ENCODE results near the gene LIN7B. TPM values are rescaled to one million over a fixed set of nuclear protein-coding genes. Genes with fewer than 3 reads are reported as not detected.

Gene LIN7B
- total RNA-seq, 1 experiment from 2014 or later: 2.6 TPM

DNA sequence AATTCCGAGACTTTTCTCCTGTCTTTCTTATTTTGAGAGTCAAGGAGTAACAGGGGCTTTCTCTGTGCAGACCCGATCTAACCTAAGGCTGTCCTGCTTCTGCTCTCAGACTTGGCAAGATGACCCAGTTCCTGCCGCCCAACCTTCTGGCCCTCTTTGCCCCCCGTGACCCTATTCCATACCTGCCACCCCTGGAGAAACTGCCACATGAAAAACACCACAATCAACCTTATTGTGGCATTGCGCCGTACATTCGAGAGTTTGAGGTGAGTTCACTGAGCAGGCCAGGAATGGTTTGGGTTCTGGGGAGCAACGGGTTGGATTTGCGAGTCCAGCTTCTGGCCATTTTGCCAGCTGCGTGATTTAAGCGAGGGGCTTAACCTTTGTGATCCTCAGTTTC lies 27.9 kb upstream of the LIN7B start:
- intact Hi-C loops (cut with micrococcal nuclease): no loop called here
- peak overlapping the region; percentile 97 for H3K4me3 Mint-ChIP-seq (ENCODE audit: unreplicated experiment)
- no peak for TF ChIP-seq CTCF (IDR thresholded peaks at IDR 0.05; ENCODE audit: unreplicated experiment)

DNA sequence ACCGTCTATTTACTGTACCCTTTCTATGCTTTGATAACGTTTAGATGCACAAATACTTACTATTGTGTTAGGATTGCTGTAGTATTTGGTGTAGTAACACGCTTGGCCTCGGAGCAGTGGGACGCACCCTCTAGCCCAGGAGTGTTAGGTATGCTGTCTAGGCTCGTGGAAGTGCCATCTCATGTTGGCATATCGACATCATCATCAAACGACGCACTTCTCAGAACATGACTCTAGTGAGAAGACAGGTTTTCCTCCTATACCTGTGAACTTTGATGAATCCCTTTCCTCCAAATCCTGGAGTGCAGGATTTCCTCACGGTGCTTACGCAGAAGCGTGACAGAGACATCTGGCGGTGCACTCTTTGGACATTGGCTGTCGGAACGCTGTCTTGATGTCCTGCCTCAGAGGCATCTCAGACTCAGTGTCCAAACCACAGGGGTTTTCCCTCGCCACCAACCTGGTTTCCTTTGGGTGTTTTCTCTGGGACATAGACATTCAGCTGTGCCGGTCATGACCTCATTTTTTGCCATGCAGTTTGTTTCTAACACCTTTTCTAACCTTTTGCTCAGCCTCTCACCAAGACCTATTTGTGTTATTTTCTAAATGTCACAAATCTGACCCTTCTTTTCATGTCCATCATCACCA lies 22.7 kb upstream of the LIN7B start:
- ChIA-PET POLR2A (no interaction called here), CTCF (no interaction called here)
- TF ChIP-seq CTCF (IDR thresholded peaks at IDR 0.05; ENCODE audit: unreplicated experiment): no peak
- no TSS peak for BruUV-seq (replicated peaks)
- Mint-ChIP-seq H3K4me1 (ENCODE audit: insufficient read depth, unreplicated experiment) (peaks cover 7% of the 10 kb centered on the region), H3K4me3 (ENCODE audit: unreplicated experiment) (no peak overlapping the region), H3K9me3 (ENCODE audit: unreplicated experiment) (no peaks in the 10 kb centered on the region), H3K27ac (ENCODE audit: low read depth, unreplicated experiment) (no peak overlapping the region), H3K27me3 (ENCODE audit: insufficient read depth, unreplicated experiment) (no peaks in the 10 kb centered on the region), H3K36me3 (ENCODE audit: insufficient read depth, unreplicated experiment) (peaks cover 88% of the 10 kb centered on the region)
- no peak for DNase-seq (ENCODE audit: unreplicated experiment)
- intact Hi-C loops (cut with micrococcal nuclease): no loop called here

More for the DNA sequence above, 27.9 kb upstream of the LIN7B start:
- POLR2A ChIA-PET: interaction anchor here (0.6 to 2.4 kb wide), 9 partner anchors 12 to 494 kb away, joined by 3 to 8 read pairs (median 4); partner anchors contain the start of genes GYS1, LIN7B and NOSIP
- BruUV-seq (replicated peaks): no TSS peak
- H3K36me3 Mint-ChIP-seq (ENCODE audit: insufficient read depth, unreplicated experiment): peaks cover 43% of the 10 kb centered on the region
- no peaks in the 10 kb centered on the region for H3K27me3 Mint-ChIP-seq (ENCODE audit: insufficient read depth, unreplicated experiment)
- peaks cover 17% of the 10 kb centered on the region for H3K4me1 Mint-ChIP-seq (ENCODE audit: insufficient read depth, unreplicated experiment)
- CTCF ChIA-PET: interaction anchor here (0.6 to 3.9 kb wide), 9 partner anchors 12 to 870 kb away, joined by 3 to 28 read pairs (median 3); no protein-coding TSS in a partner anchor
- DNase-seq (ENCODE audit: unreplicated experiment): no peak
- no peaks in the 10 kb centered on the region for H3K9me3 Mint-ChIP-seq (ENCODE audit: unreplicated experiment)
- H3K27ac Mint-ChIP-seq (ENCODE audit: low read depth, unreplicated experiment): peak overlapping the region; percentile 95

- no peak for TF ChIP-seq CTCF (IDR thresholded peaks at IDR 0.05; ENCODE audit: unreplicated experiment)
Measured at GRCh38 chr19:49092686-49093085, 21.5 kb upstream of the LIN7B start.

DNA sequence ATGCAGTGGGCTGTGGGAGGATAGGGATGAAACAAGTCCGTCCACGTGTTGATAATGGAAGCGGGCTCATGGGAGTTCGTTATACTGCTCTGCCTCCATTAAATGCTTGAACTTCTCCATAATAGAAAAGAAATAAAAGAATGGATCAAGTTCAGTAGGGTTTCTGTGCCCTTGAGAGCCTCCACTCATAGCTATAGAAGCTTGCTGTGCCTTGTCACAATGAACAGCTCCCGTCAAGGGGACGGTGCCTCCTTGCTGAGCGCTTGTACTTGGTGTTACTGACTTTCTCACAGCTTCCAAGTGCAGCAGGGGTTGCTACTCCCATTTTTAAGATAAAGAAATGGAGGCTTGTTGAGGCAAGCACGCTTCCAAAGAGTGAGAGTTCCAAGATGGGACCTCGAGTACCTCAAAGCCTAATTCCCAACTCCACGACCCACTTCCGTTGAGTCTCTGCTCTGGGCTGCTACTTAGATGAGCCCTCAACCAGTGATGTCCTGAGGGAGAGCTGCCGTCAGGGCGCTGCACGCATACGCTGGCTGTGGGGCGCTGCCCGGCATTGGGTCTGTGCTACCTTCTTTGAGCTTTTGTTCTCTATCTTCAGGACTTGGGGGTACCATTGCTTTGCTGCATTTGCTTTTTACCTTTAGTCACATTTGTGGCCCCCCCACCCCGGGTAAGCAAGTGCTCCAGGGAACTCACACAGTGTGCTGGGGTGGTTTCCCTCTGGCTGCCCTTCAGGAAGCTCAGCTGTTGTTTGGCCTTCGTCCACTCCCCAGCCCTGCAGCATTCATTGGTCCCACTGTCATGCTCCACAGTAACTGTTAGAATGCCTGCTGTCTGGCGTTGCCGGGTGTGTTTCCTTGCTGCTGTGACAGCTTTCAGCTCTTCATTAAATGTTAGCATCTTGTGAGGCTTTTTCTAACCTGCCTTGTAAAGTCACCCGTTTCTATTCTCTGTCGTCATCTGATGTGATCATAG lies 19.4 kb upstream of the LIN7B start:
- Mint-ChIP-seq H3K4me1 (ENCODE audit: insufficient read depth, unreplicated experiment) (peaks cover 5% of the 10 kb centered on the region), H3K9me3 (ENCODE audit: unreplicated experiment) (no peaks in the 10 kb centered on the region), H3K4me3 (ENCODE audit: unreplicated experiment) (no peak overlapping the region), H3K27me3 (ENCODE audit: insufficient read depth, unreplicated experiment) (no peaks in the 10 kb centered on the region), H3K36me3 (ENCODE audit: insufficient read depth, unreplicated experiment) (peaks cover 100% of the 10 kb centered on the region), H3K27ac (ENCODE audit: low read depth, unreplicated experiment) (no peak overlapping the region)
- CTCF ChIA-PET: interaction anchor here (0.5 to 1.9 kb wide), 10 partner anchors 12 to 349 kb away, joined by 3 to 11 read pairs (median 4); partner anchors contain the start of gene LIN7B
- BruUV-seq (replicated peaks): no TSS peak
- intact Hi-C loops (cut with micrococcal nuclease): no loop called here
- TF ChIP-seq CTCF (IDR thresholded peaks at IDR 0.05; ENCODE audit: unreplicated experiment): no peak
- no peak for DNase-seq (ENCODE audit: unreplicated experiment)
- POLR2A ChIA-PET: interaction anchor here (0.9 to 1.1 kb wide), 3 partner anchors 10 to 104 kb away, joined by 3 to 4 read pairs (median 3); no protein-coding TSS in a partner anchor

More at GRCh38 chr19:49092686-49093085, 21.5 kb upstream of the LIN7B start:
- peaks cover 96% of the 10 kb centered on the region for H3K36me3 Mint-ChIP-seq (ENCODE audit: insufficient read depth, unreplicated experiment)
- no peak overlapping the region for H3K4me3 Mint-ChIP-seq (ENCODE audit: unreplicated experiment)
- POLR2A ChIA-PET: interaction anchor here (1.1 kb wide), 1 partner anchor 99 kb away, joined by 3 read pairs; the partner anchor contains the start of gene RUVBL2
- no peaks in the 10 kb centered on the region for H3K27me3 Mint-ChIP-seq (ENCODE audit: insufficient read depth, unreplicated experiment)
- BruUV-seq (replicated peaks): no TSS peak
- no peak for DNase-seq (ENCODE audit: unreplicated experiment)
- no peaks in the 10 kb centered on the region for H3K9me3 Mint-ChIP-seq (ENCODE audit: unreplicated experiment)
- CTCF ChIA-PET: interaction anchor here (0.7 to 1.2 kb wide), 2 partner anchors 17 to 57 kb away, joined by 4 read pairs; no protein-coding TSS in a partner anchor
- no peak overlapping the region for H3K27ac Mint-ChIP-seq (ENCODE audit: low read depth, unreplicated experiment)
- H3K4me1 Mint-ChIP-seq (ENCODE audit: insufficient read depth, unreplicated experiment): peaks cover 6% of the 10 kb centered on the region
- intact Hi-C loops (cut with micrococcal nuclease): no loop called here

Data from MCF 10A (cell line).